Measurements from ENCODE around the gene IRS2.

GRCh38 chr13:109834973-109835720 is 48.8 kb upstream of the IRS2 start:
- no peak for TF ChIP-seq JUN (IDR thresholded peaks at IDR 0.05; ENCODE audit: borderline replicate concordance, insufficient read depth, insufficient read length, low read depth)
- TF ChIP-seq, protein P1, sequence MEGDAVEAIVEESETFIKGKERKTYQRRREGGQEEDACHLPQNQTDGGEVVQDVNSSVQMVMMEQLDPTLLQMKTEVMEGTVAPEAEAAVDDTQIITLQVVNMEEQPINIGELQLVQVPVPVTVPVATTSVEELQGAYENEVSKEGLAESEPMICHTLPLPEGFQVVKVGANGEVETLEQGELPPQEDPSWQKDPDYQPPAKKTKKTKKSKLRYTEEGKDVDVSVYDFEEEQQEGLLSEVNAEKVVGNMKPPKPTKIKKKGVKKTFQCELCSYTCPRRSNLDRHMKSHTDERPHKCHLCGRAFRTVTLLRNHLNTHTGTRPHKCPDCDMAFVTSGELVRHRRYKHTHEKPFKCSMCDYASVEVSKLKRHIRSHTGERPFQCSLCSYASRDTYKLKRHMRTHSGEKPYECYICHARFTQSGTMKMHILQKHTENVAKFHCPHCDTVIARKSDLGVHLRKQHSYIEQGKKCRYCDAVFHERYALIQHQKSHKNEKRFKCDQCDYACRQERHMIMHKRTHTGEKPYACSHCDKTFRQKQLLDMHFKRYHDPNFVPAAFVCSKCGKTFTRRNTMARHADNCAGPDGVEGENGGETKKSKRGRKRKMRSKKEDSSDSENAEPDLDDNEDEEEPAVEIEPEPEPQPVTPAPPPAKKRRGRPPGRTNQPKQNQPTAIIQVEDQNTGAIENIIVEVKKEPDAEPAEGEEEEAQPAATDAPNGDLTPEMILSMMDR (IDR thresholded peaks at IDR 0.05; ENCODE audit: extremely low read depth in 1 of 2, insufficient read depth in 1 of 2, low read depth in 1 of 2, low read length in 2 of 2) = no peak
- TF ChIP-seq FOS (IDR thresholded peaks at IDR 0.05; ENCODE audit: borderline replicate concordance, insufficient read depth, low read length) = no peak
- no peak for TF ChIP-seq EZH2 (IDR thresholded peaks at IDR 0.05; ENCODE audit: borderline replicate concordance, low read depth, low read length, severe bottlenecking)
